GM21367 (cell line): ENCODE data around the gene PTPN23.
A peak's percentile ranks its signal among the peaks of the same experiment; 100 is the strongest.

Experiments used
- ATAC-seq: cut with Tn5 transposase; IDR thresholded peaks from one replicate; pipeline ENCODE4 v1.9.1; 2021; ENCODE audit not compliant: unreplicated experiment

Gene PTPN23

GRCh38 chr3:47419083-47420043, 38.5 kb downstream of the PTPN23 start:
- ATAC-seq = no peak

- no peak for ATAC-seq
These were observed 39.2 kb downstream of the PTPN23 start for GRCh38 chr3:47420044-47420430.

- ATAC-seq = peak; percentile 60
These were observed 40.0 kb downstream of the PTPN23 start for GRCh38 chr3:47420511-47421484.

GRCh38 chr3:47421741-47422649, 41.2 kb downstream of the PTPN23 start:
- no peak for ATAC-seq

GRCh38 chr3:47422743-47423142, 41.9 kb downstream of the PTPN23 start:
- no peak for ATAC-seq

- ATAC-seq = no peak
These were observed 42.8 kb downstream of the PTPN23 start for GRCh38 chr3:47423548-47424145.

- no peak for ATAC-seq
These were observed 43.9 kb downstream of the PTPN23 start for GRCh38 chr3:47424434-47425382.

- no peak for ATAC-seq
These were observed 44.6 kb downstream of the PTPN23 start for GRCh38 chr3:47425383-47425778.

GRCh38 chr3:47425959-47426358, 45.1 kb downstream of the PTPN23 start:
- no peak for ATAC-seq

- no peak for ATAC-seq
These were observed 47.0 kb downstream of the PTPN23 start for GRCh38 chr3:47427866-47428265.

GRCh38 chr3:47428662-47429061, 47.8 kb downstream of the PTPN23 start:
- ATAC-seq = no peak

- no peak for ATAC-seq
These were observed 48.9 kb downstream of the PTPN23 start for GRCh38 chr3:47429476-47430270.

GRCh38 chr3:47430606-47431005, 49.8 kb downstream of the PTPN23 start:
- no peak for ATAC-seq

- ATAC-seq = no peak
These were observed 50.4 kb downstream of the PTPN23 start for GRCh38 chr3:47431225-47431624.

- ATAC-seq = no peak
These were observed 51.9 kb downstream of the PTPN23 start for GRCh38 chr3:47432673-47433072.

GRCh38 chr3:47433796-47434195, 53.0 kb downstream of the PTPN23 start:
- ATAC-seq = no peak

- no peak for ATAC-seq
These were observed 54.0 kb downstream of the PTPN23 start for GRCh38 chr3:47434849-47435248.

- ATAC-seq = no peak
These were observed 55.4 kb downstream of the PTPN23 start for GRCh38 chr3:47436180-47436579.
